Stimulated activated CD4-positive, alpha-beta T cell treated with anti-CD3 and anti-CD28 coated beads, Interleukin-4, amount 100 ng/mL, for 1 hour (primary cell): ENCODE data around the gene LRBA.

ENCODE experiments used
- DNase-seq: peaks from one replicate; pipeline ENCODE4 v3.0.0-alpha.2; 2020

The LRBA gene

DNA sequence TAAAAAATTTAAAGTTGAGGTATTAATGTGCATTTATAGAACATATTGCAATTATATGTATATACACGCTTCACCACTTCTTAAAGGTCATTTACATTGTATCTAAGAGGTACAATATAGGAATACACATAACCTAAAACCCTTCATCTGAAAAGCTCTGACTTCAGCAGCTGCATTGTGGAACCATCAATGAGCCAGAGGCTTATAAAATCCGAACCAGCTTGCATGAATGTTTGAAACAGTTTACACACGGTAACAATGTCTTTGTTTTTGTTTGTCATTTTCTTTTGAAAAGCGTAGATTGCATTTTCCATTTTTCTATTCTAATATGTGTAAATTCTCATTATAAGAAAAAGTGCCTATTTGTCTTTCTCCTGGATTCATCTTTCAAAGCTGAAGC lies 715.3 kb downstream of the LRBA start:
- DNase-seq, result no peak

DNA sequence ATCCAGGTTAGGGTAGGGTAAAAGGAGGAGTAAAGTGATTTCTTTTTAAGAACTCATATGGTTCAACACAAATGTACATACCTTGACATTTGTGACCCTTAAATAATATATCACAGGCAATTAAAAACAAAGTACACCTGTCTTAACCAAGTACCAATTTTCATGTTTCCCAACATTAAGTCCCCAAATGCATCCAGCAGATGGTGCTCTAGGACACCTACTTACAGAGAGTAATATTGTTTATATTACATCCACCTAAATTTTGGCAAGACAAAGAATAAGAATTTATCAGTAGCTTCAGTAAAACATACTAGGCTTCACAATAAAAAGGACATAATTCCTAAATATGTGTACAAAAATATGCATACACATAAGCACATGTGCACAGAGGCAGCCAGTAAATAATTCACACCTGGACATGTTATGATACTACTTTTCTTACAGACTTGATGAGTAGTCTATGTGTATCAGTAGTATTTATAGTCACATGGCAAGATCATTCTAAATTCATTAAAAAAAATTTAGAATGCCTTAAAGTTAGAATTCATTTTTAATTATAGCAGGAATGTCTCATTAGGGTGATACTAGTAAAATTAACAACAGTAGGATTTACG lies 717.1 kb downstream of the LRBA start:
- peak; percentile 5 for DNase-seq

DNA sequence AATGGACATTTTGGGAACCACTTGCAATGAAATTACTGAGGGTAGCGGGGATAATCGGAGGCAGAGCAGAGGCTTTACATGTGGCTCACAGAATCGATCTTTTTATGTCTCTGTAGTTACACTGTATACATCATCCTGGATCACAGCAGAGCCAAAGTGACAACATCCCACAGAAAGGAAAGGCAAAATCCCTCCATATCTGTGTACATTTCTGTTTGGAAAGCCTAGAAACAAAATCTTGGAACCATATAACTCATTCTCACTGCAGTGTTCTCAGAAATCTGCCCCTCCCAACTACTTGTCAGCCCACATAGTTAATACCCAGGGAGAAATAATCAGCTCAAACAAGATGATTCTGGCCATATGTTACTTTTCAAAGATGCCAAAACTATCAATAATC lies 725.2 kb downstream of the LRBA start:
- no peak for DNase-seq

DNA sequence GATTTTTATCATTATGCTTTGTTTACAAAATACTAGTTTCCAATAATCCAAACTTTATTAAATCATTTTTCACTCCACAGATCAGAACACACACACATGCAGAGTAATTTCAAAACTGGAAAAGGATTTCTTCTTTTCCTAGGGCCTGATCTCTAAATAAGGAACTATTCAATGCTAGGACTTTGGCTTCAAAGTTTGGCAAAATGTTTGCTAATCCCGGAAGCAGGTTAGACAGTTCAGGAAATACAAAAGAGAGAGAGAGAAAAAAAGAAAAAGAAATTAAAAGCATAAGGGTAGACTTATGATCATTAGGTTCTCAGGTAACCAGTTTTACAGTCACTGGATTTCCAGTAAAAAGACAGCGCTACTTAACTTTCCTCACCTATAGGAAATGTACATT lies 725.9 kb downstream of the LRBA start:
- no peak for DNase-seq

GRCh38 chr4:150286656-150287055 lies 728.4 kb downstream of the LRBA start:
- no peak for DNase-seq

GRCh38 chr4:150283689-150284088 lies 731.4 kb downstream of the LRBA start:
- DNase-seq, result no peak

DNA sequence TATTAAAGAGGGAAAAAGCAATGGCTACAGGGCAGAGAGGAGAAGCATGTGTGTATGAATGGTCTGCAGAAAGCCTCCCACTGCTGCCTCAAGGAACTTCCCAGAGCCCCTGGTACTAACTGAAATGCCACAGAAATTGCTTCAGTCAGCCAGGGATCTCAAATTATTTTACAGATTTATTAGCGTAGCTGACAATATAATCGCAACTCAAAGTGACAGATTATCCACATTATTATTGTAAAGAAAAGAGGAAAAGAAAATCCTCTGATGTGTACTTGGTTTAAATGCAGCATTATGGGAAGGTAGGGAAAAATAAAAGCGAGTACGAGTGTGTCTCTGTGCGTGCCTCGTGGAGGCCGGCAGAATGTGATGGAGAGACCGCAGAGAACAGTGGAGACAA lies 734.1 kb downstream of the LRBA start:
- no peak for DNase-seq

- no peak for DNase-seq
Observed at GRCh38 chr4:150280081-150280895, 734.8 kb downstream of the LRBA start.

DNA sequence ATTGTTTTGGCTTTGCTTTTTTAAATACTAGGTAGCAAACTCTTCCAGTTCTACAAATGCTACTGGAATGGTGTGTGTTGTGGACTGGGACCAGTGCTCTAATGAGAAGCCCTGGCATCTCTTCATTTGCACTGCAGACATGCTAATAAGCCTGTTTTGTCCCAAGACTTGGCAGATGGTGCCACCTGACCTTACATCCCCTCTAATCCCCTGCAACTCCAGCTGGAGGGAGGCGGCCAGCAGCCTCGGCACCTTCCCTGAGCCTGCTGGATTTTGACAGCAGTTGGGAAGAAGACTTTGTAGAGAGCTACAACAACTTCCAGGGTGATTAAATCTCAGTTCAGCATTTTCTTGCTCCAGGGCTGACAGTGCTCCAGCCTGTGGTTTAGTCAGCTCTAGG lies 736.9 kb downstream of the LRBA start:
- no peak for DNase-seq

DNA sequence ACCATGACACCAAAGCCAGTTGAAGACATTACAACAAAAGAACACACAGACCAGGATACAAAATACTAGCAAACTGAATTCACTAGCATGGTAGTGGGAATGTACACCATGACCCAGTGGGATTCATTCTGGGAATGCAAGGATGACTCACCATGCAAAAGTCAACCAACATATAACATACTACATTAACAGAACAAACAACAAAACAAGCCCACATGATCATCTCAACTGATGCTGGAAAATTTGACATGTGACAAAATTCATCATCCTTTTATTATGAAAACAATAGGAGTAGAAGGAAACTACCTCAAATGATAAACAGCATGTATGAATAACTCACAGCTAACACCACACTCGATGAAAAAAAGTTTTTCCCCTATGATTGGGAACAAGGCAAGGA lies 746.6 kb downstream of the LRBA start:
- no peak for DNase-seq

DNA sequence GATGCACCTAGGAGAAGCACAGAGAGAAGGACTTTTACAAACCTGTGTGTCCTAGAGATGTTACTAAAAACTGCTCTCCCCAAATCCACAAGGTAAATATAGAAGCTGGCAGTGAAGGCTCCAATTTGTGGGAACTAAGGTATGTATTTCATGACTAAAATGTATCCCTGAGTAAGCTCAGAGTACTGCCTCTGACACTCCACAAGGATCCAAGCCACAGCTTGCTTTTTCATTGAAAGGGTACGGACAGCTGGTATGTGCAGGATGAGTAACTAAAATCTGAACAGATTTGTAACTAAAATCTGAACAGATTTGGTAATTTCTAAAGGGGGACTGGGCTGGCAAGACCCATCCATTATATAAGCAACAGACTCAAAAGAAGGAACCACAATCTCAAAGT lies 749.3 kb downstream of the LRBA start:
- no peak for DNase-seq

GRCh38 chr4:150264595-150265161 lies 750.4 kb downstream of the LRBA start:
- no peak for DNase-seq

GRCh38 chr4:150262611-150263010 lies 752.5 kb downstream of the LRBA start:
- no peak for DNase-seq

DNA sequence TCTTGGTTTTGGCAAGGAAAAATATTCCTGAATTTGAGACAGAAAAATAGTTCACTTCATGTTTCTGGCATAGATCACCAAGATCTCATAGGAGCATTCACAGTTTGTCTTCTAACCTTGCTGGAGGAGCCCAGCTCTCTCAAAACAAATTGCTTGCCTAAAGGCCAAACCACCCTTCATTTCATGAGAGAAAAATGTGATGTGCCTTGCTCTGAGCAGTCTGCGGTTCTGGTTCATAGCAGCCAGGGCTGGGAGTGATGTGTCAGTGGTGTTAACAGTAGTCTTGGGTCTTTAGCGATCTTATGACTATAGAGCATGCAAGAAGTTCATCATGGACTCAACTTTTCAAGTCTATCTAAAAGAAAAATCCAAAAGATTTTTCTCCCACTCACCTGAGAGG lies 753.5 kb downstream of the LRBA start:
- DNase-seq, result no peak

DNA sequence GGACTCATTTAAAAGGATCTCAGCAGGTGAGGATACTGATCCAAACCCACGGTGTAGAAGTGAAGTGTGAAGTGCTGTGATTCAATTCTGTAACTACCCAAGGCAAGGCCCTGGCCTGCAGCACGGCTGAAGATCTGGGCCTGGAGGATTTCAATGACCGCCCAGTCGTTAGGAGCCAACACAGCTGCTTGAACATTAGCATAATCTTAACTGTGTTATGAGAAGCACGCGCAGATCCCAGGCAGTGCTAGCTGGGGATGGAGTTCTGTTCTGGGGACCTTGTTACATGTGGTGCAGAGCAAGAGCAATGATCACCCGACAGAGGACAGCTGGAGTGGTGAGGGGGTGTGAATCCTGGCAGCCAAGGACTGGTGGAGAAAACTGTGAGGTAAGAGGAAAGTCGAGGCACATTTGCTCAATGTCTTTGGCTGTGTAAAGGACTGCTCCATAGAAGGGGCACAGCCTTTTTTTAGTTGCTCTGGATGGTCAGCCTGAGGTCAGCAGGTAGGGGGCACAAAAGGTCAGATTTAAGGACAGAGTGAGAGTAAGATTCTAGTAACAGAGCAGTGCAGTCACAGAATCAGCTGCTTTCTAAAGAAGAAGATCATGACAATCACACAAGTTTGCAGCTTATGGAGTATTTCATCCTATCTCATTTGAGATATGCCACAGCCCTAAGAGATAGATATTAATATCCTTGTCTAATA lies 755.1 kb downstream of the LRBA start:
- DNase-seq, result no peak

DNA sequence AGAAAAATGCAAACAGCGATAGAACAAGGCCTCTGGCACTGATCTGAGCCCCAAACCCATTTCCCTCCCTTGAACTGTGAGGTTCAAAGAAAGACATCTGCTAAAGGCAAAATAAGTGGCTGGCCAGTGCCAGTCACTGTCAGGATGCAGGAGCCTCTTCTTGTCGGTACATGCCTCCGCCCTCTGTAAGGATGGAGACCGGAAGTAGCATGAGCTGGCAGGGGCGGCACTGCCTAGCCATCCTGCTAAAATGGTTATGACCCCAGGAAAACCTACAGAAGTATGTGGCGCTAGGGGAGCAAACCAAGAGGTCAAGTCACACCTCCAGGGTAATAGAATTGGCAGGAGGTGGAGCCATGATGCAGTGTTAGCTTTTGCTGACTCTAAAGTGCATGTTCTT lies 756.5 kb downstream of the LRBA start:
- DNase-seq, result no peak

GRCh38 chr4:150256841-150257730 lies 758.0 kb downstream of the LRBA start:
- no peak for DNase-seq

- no peak for DNase-seq
Observed at GRCh38 chr4:150256225-150256620, 758.9 kb downstream of the LRBA start.

GRCh38 chr4:150255610-150256224 lies 759.4 kb downstream of the LRBA start:
- no peak for DNase-seq

- DNase-seq, result no peak
Observed at GRCh38 chr4:150253965-150254630, 761.0 kb downstream of the LRBA start.

DNA sequence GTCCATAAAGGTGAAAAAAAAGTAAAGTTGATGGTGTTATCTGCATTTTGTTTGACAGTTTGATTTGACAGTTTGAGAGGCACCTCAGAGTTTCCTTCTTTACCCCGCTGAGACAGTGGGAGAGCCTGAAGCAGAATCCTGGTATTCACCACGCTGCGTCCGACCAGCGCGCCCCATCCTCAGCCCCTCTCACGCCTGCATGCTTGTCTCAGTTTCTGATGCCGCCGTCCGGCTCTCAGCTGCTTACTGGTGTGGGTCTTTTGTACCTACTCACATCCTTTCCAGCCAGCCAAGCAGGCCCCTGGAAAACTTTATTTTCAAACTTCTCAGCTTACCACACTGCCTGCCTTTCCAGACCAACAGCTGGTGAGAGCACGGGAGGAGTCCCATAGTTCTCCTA lies 761.7 kb downstream of the LRBA start:
- DNase-seq, result no peak

DNA sequence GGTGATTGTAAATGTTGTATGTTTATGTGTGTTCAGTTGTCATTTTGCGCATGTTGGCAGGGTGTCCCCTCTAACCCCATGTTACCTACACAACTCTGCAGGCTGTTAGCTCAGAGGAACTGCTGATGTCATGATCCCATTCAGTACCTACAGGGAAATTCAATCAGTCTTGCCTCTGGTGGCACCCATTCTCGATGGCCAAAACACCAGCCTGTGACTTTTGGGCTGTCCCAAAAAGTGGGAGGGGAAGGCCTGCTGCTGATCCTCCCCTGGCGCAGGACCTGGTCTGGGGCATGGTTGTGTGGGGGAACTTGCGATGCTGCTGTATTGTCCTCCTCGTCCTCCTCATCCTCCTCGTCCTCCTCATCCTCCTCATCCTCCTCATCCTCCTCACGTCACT lies 762.3 kb downstream of the LRBA start:
- no peak for DNase-seq
